Measurements from ENCODE around the gene SNTN. TPM values are rescaled to one million over a fixed set of nuclear protein-coding genes. Genes with fewer than 3 reads are reported as not detected.
"Not testable (repeated sequence)": the region's sequence is repeated elsewhere in the genome, so short reads cannot be mapped to it uniquely, and the experiment has no call there.

Gene SNTN
- total RNA-seq, 1 donor from 2014 or later: not detected

DNA sequence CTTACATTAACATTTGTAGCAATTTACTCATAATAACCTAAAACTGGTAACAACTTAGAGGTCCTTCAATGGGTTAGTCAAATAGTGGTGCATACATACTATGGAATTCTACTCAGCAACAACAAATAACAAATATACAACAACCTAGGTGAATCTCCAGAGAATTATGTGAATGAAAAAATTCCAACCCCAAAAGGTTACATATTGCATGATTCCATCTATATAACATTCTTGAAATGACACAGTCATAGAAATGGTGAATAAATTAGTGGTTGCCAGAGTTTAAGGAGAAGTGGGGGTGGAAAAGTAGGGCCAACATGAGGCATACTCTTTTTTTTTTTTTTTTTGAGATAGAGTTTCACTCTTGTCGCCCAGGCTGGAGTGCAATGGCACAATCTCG, 12.7 kb upstream of the SNTN start:
- Mint-ChIP-seq H3K4me1 (ENCODE audit: low read depth) (no peaks in the 10 kb centered on the region), H3K27me3 (ENCODE audit: low read depth) (peaks cover 24% of the 10 kb centered on the region), H3K27ac (ENCODE audit: unreplicated experiment) (no peak overlapping the region), H3K4me3 (ENCODE audit: unreplicated experiment) (no peak overlapping the region), H3K9me3 (ENCODE audit: low read depth) (peaks cover 15% of the 10 kb centered on the region), H3K36me3 (ENCODE audit: low read depth) (no peaks in the 10 kb centered on the region)
- TF ChIP-seq, protein P1, sequence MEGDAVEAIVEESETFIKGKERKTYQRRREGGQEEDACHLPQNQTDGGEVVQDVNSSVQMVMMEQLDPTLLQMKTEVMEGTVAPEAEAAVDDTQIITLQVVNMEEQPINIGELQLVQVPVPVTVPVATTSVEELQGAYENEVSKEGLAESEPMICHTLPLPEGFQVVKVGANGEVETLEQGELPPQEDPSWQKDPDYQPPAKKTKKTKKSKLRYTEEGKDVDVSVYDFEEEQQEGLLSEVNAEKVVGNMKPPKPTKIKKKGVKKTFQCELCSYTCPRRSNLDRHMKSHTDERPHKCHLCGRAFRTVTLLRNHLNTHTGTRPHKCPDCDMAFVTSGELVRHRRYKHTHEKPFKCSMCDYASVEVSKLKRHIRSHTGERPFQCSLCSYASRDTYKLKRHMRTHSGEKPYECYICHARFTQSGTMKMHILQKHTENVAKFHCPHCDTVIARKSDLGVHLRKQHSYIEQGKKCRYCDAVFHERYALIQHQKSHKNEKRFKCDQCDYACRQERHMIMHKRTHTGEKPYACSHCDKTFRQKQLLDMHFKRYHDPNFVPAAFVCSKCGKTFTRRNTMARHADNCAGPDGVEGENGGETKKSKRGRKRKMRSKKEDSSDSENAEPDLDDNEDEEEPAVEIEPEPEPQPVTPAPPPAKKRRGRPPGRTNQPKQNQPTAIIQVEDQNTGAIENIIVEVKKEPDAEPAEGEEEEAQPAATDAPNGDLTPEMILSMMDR (IDR thresholded peaks at IDR 0.05): no peak
- DNase-seq (ENCODE audit: low spot score): no peak

DNA sequence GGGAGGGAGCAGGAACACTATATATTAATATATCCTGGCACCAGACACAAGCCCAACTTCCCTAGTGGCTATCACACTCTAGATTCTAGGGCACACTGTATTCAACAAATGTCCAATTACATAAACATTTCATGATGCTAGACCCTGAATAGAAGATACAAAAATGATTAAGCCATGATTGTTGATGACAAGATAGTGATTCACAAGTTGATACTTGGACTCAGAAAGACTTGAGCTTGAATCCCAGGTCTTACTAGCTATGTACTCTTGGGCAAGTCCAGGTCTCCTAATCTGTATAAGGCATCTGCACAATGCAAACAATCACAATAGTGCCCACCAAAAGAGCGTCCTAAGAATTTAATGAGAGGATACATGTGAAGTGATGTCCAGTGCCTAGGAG, 10.0 kb upstream of the SNTN start:
- Mint-ChIP-seq H3K27me3 (ENCODE audit: low read depth) (peaks cover 30% of the 10 kb centered on the region), H3K4me3 (ENCODE audit: unreplicated experiment) (no peak overlapping the region), H3K36me3 (ENCODE audit: low read depth) (no peaks in the 10 kb centered on the region), H3K4me1 (ENCODE audit: low read depth) (peaks cover 6% of the 10 kb centered on the region), H3K27ac (ENCODE audit: unreplicated experiment) (no peak overlapping the region), H3K9me3 (ENCODE audit: low read depth) (peaks cover 14% of the 10 kb centered on the region)
- TF ChIP-seq, protein P1 (IDR thresholded peaks at IDR 0.05): no peak
- no peak for DNase-seq (ENCODE audit: low spot score)

DNA sequence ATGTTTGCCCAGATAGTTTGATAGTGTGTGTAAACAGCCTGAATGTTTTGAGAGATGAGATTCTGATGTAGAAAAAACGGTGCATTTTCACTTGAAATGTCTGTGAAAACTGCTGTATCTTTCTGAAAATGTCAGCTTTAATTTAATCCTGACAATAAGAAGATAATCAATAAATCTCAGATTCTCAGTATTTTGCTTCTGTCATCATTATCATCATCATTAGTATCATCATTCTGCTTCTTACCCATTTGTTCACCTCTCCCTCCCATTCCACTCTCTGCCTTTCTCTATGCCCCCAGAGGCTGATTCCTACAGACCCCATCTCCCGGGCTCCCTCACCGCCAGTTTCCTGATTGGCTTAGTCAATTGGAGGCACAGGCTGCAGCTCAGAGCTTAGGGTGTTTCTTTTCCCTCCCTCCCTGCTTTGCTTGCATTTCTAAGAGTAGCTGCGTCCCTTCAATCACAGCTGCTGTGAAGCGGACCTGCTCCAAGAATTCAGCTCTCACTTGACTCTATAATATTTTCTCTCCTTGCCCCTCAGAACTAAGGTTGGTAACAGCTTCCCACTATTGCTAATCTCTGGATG, 8.2 kb upstream of the SNTN start:
- peaks cover 6% of the 10 kb centered on the region for H3K4me1 Mint-ChIP-seq (ENCODE audit: low read depth)
- H3K27ac Mint-ChIP-seq (ENCODE audit: unreplicated experiment): no peak overlapping the region
- no peak for DNase-seq (ENCODE audit: low spot score)
- TF ChIP-seq, protein P1 (IDR thresholded peaks at IDR 0.05): no peak
- no peaks in the 10 kb centered on the region for H3K36me3 Mint-ChIP-seq (ENCODE audit: low read depth)
- H3K9me3 Mint-ChIP-seq (ENCODE audit: low read depth): peaks cover 17% of the 10 kb centered on the region
- peaks cover 32% of the 10 kb centered on the region for H3K27me3 Mint-ChIP-seq (ENCODE audit: low read depth)
- no peak overlapping the region for H3K4me3 Mint-ChIP-seq (ENCODE audit: unreplicated experiment)

DNA sequence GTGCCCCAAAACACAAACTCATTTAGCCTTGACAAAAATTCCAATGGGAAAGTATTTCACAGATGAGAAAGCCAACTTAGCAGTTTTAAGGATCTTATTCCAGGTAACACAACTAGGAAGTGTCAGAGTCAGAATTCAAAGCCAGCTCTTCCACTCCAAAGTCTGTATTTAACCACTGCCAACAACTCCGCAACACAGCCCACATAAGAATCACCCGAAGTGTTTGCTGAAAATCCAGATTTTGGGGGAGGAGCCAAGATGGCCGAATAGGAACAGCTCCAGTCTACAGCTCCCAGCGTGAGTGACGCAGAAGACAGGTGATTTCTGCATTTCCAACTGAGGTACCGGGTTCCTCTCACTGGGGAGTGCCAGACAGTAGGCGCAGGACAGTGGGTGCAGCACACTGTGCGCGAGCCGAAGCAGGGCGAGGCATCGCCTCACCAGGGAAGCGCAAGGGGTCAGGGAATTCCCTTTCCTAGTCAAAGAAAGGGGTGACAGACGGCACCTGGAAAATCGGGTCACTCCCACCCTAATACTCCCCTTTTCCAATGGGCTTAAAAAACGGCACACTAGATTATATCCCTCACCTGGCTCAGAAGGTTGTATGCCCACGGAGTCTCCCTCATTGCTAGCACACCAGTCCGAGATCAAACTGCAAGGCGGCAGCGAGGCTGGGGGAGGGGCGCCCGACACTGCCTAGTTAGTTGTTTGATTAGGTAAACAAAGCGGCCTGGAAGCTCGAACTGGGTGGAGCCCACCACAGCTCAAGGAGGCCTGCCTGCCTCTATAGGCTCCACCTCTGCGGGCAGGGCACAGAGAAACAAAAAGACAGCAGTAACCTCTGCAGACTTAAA, 7.3 kb upstream of the SNTN start:
- not testable (repeated sequence) for H3K4me1 Mint-ChIP-seq (ENCODE audit: low read depth); DNase-seq (ENCODE audit: low spot score); H3K36me3 Mint-ChIP-seq (ENCODE audit: low read depth); H3K27ac Mint-ChIP-seq (ENCODE audit: unreplicated experiment); H3K4me3 Mint-ChIP-seq (ENCODE audit: unreplicated experiment)
- Mint-ChIP-seq H3K27me3 (ENCODE audit: low read depth) (peaks cover 32% of the 10 kb centered on the region), H3K9me3 (ENCODE audit: low read depth) (peaks cover 17% of the 10 kb centered on the region)

DNA sequence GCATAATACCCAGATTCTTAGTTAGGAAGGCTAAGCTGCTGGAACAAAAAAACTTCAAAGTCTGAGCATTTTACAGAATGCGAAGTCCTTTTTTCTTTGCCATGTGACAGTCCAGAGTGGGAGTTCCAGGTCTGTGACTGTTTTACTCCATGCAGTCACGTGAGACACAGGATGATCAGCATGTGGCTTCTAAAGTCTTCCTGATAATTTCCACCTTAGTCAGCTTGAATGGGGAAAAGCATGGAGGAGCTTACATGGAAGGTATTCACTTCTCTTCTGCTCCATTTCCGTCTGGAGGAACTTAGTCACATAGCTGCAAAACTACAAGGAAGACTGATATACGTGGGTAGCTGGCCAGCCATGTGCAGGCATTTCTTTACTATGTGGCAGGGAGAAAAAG, 1.7 kb downstream of the SNTN start:
- Mint-ChIP-seq H3K9me3 (ENCODE audit: low read depth) (peaks cover 4% of the 10 kb centered on the region), H3K36me3 (ENCODE audit: low read depth) (no peaks in the 10 kb centered on the region), H3K4me3 (ENCODE audit: unreplicated experiment) (no peak overlapping the region), H3K27me3 (ENCODE audit: low read depth) (peaks cover 2% of the 10 kb centered on the region), H3K4me1 (ENCODE audit: low read depth) (peaks cover 20% of the 10 kb centered on the region), H3K27ac (ENCODE audit: unreplicated experiment) (no peak overlapping the region)
- no peak for DNase-seq (ENCODE audit: low spot score)
- TF ChIP-seq, protein P1 (IDR thresholded peaks at IDR 0.05): no peak

All from chondrocyte (in vitro differentiated cells).